ENCODE data around the gene AKAP8L. TPM values are rescaled to one million over a fixed set of nuclear protein-coding genes. Genes with fewer than 3 reads are reported as not detected.

AKAP8L gene
- total RNA-seq, 4 donors from 2014 or later = 82.4 to 157 (median 117) TPM

- Histone ChIP-seq H3K27ac (no peak overlapping the region), H3K4me1 (peaks cover 0 to 15% of the 10 kb centered on the region in 2 donors), H3K36me3 (no peaks in the 10 kb centered on the region), H3K9me3 (no peaks in the 10 kb centered on the region), H3K27me3 (no peaks in the 10 kb centered on the region), H3K4me3 (no peak overlapping the region)
- intact Hi-C loops (cut with DNase I; ENCODE audit: low total_unique reads) = no loop called here
- TF ChIP-seq POLR2A (IDR thresholded peaks at IDR 0.05) = no peak
- TF ChIP-seq, protein P1, sequence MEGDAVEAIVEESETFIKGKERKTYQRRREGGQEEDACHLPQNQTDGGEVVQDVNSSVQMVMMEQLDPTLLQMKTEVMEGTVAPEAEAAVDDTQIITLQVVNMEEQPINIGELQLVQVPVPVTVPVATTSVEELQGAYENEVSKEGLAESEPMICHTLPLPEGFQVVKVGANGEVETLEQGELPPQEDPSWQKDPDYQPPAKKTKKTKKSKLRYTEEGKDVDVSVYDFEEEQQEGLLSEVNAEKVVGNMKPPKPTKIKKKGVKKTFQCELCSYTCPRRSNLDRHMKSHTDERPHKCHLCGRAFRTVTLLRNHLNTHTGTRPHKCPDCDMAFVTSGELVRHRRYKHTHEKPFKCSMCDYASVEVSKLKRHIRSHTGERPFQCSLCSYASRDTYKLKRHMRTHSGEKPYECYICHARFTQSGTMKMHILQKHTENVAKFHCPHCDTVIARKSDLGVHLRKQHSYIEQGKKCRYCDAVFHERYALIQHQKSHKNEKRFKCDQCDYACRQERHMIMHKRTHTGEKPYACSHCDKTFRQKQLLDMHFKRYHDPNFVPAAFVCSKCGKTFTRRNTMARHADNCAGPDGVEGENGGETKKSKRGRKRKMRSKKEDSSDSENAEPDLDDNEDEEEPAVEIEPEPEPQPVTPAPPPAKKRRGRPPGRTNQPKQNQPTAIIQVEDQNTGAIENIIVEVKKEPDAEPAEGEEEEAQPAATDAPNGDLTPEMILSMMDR (IDR thresholded peaks at IDR 0.05) = no peak
- no peak for DNase-seq
Observed at GRCh38 chr19:15439821-15440641, 21.2 kb upstream of the AKAP8L start.

DNA sequence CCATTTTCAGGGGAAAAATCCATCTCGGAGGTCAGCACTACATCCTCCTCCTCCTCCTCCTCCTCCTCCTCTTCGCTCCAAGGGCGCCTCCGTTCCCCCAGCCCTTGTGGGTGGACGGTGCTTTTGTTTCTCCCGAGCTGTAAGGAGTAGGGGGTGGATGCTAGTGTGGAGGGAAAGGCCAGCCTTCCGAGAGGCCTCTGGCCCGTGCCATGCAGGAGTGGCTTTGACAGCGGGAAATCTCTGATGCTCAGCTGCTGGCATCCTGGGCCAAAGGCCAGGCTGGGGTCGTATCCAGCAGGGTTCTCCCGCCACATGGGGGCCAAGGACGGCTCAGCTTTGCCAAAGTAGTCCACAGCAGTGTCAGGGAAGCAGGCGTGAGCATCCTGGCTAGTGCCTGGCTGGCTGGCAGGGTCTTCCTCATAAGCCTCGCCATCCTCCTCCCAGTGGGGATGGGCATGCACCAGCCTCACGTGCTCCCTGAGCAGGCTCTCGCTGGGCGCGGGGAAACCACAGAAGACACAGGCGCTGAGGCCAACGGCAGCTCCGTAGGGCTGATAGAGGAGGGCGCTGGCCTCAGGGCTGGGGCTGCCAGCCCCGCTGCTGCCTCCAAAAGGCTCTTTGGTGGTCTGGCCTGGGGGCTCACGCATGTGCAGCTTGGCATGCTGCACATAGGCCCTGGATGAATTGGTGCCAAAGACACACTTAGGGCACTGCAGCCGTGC lies 20.5 kb upstream of the AKAP8L start:
- no peak for TF ChIP-seq POLR2A (IDR thresholded peaks at IDR 0.05)
- TF ChIP-seq, protein P1 (IDR thresholded peaks at IDR 0.05) = no peak
- no peaks in the 10 kb centered on the region for H3K36me3 ChIP-seq
- peak overlapping the region in 1 of 2 donors; percentile 78 for H3K27ac ChIP-seq
- DNase-seq = no peak
- no peak overlapping the region for H3K4me3 ChIP-seq
- intact Hi-C loops (cut with DNase I; ENCODE audit: low total_unique reads) = no loop called here
- no peaks in the 10 kb centered on the region for H3K27me3 ChIP-seq
- no peaks in the 10 kb centered on the region for H3K9me3 ChIP-seq
- peaks cover 0 to 15% of the 10 kb centered on the region in 2 donors for H3K4me1 ChIP-seq

DNA sequence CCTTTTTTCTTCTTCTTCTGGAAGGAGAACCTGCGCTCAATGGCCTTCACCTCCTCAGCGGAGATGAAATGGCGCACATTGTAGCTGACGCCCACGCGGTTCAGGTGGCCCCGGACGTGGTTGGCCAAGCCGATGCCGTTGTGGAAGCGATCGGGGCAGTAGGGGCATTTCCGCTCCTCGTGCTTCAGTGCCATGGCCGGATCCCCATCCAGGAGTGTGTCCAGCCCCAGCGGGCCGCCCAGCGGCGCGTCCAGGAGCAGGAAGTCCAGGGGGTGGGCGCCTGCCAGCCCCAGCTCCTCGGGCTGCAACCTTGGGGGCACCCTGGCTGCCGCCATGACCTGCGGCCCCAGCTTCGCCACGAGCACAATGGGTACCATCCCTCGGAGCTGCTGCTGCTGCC lies 19.8 kb upstream of the AKAP8L start:
- TF ChIP-seq, protein P1 (IDR thresholded peaks at IDR 0.05) = no peak
- TF ChIP-seq POLR2A (IDR thresholded peaks at IDR 0.05) = no peak
- peaks cover 0 to 15% of the 10 kb centered on the region in 2 donors for H3K4me1 ChIP-seq
- no peak for DNase-seq
- H3K4me3 ChIP-seq = no peak overlapping the region
- no peaks in the 10 kb centered on the region for H3K9me3 ChIP-seq
- no peaks in the 10 kb centered on the region for H3K36me3 ChIP-seq
- peak overlapping the region; percentile 69 to 78 for H3K27ac ChIP-seq
- intact Hi-C loops (cut with DNase I; ENCODE audit: low total_unique reads) = no loop called here
- no peaks in the 10 kb centered on the region for H3K27me3 ChIP-seq

DNA sequence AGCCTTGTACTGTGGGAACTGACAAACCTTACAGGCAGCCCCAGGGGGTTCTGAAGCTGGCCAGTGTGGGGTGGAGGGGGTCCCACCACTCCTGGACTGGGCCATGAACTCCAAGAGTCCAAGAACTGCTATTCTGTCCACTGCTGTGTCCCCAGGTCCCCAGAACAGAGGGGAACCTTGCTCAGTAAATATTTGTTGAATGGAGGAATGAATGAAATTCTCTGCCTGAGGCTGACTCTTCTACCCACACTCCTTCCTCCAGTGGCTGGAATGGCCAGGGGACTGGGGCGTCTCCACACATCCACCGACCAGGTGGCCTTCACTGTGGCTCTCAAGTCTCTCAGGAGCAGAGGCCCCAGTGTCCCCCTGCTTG lies 19.3 kb upstream of the AKAP8L start:
- Histone ChIP-seq H3K4me1 (peaks cover 0 to 18% of the 10 kb centered on the region in 2 donors), H3K36me3 (no peaks in the 10 kb centered on the region), H3K4me3 (no peak overlapping the region), H3K27me3 (no peaks in the 10 kb centered on the region), H3K27ac (peak overlapping the region; percentile 69 to 78), H3K9me3 (no peaks in the 10 kb centered on the region)
- TF ChIP-seq, protein P1 (IDR thresholded peaks at IDR 0.05) = no peak
- TF ChIP-seq POLR2A (IDR thresholded peaks at IDR 0.05) = no peak
- intact Hi-C loops (cut with DNase I; ENCODE audit: low total_unique reads) = no loop called here
- no peak for DNase-seq
